Ectodermal cell (in vitro differentiated cells): ENCODE results near the gene INO80C.

Experiments used
- H3K27ac ChIP-seq: 2 replicates; pipeline ENCODE4 v1.7.0; 2013; ENCODE audit warnings: mild to moderate bottlenecking, low read depth, low read length; ENCODE audit not compliant: insufficient read depth, poor library complexity, severe bottlenecking
- H3K27me3 ChIP-seq: 2 replicates; pipeline ENCODE4 v1.7.0; 2013; ENCODE audit warnings: mild to moderate bottlenecking, low read length; ENCODE audit not compliant: insufficient read depth, control insufficient read depth, poor library complexity, severe bottlenecking
- H3K36me3 ChIP-seq: one replicate; pipeline ENCODE4 v1.7.0; 2013; ENCODE audit warnings: low read length; ENCODE audit not compliant: control insufficient read depth, insufficient read depth
- H3K4me1 ChIP-seq: one replicate; pipeline ENCODE4 v1.7.0; 2013; ENCODE audit warnings: low read length; ENCODE audit not compliant: control insufficient read depth, insufficient read depth
- H3K4me3 ChIP-seq: 2 replicates; pipeline ENCODE4 v1.7.0; 2013; ENCODE audit warnings: low read depth, low read length, control low read depth; ENCODE audit not compliant: insufficient read depth
- H3K9me3 ChIP-seq: 2 replicates; pipeline ENCODE4 v1.7.0; 2013; ENCODE audit warnings: mild to moderate bottlenecking, low read length, moderate library complexity; ENCODE audit not compliant: control insufficient read depth
- WGBS, 2 experiments: methylation state at CpG; one replicate each; pipeline ENCODE4 v1.1.7; 2013; ENCODE audit warnings: missing lambda C conversion rate in 2 of 2; 5-methylcytosine and 5-hydroxymethylcytosine counted together

The INO80C gene

GRCh38 chr18:35522130-35522959 lies 24.6 kb upstream of the INO80C start:
- no peak overlapping the region for H3K4me3 ChIP-seq
- WGBS, 2 experiments = 93 to 98% methylated on average over 2 of the region's 2 CpGs
- H3K4me1 ChIP-seq = peaks cover 8% of the 10 kb centered on the region
- no peaks in the 10 kb centered on the region for H3K27me3 ChIP-seq
- H3K36me3 ChIP-seq = no peaks in the 10 kb centered on the region
- H3K9me3 ChIP-seq = no peaks in the 10 kb centered on the region
- no peak overlapping the region for H3K27ac ChIP-seq

GRCh38 chr18:35521133-35521532 lies 23.4 kb upstream of the INO80C start:
- WGBS, 2 experiments = 93 to 95% methylated on average over 5 of the region's 5 CpGs
- Histone ChIP-seq H3K4me1 (peaks cover 7% of the 10 kb centered on the region), H3K27me3 (no peaks in the 10 kb centered on the region)

DNA sequence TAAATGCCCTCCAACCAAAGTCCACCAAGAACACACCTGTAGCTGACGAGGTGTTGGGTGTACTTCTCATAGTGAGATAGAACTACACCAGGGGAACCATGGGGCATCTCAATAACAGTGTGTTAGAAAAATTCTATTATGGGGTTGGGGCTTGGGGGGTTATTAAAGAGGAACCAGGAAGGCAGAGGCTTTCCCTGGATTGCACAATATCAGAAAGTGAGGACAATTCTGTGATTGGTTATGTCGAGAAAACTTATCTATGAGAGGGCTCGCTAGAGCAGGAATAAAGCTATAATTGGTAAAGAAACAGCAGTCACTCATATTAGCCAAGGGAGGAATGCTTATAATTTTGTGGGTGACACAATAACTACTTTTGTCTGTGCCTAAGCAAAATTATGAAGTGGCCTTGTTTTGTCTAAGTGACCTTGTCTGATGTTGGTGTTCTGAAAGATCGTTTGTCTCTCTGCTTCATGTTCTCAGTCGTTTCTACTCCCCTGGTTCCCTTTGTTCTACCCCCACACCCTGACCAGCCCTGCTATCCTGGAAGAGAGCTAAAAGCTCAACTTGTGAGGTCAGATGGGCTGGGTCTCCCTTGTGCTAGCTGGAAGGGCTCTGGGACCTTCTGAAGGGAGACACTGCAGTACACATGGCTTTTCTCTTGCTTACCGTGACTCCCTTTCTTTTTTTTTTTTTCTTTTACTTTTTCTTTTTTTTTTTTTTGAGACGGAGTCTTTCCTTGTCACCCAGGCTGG lies 21.6 kb upstream of the INO80C start:
- no peaks in the 10 kb centered on the region for H3K27me3 ChIP-seq
- no peaks in the 10 kb centered on the region for H3K9me3 ChIP-seq
- peaks cover 14% of the 10 kb centered on the region for H3K4me1 ChIP-seq
- no peak overlapping the region for H3K27ac ChIP-seq
- no peaks in the 10 kb centered on the region for H3K36me3 ChIP-seq
- H3K4me3 ChIP-seq = no peak overlapping the region
- WGBS, 2 experiments = 85 to 86% methylated on average over 7 of the region's 7 CpGs

More at GRCh38 chr18:35521133-35521532, 23.4 kb upstream of the INO80C start:
- Histone ChIP-seq H3K36me3 (no peaks in the 10 kb centered on the region), H3K4me3 (no peak overlapping the region), H3K9me3 (no peaks in the 10 kb centered on the region), H3K27ac (no peak overlapping the region)

GRCh38 chr18:35517715-35518114 lies 20.0 kb upstream of the INO80C start:
- Histone ChIP-seq H3K4me1 (peaks cover 15% of the 10 kb centered on the region), H3K4me3 (no peak overlapping the region), H3K27me3 (no peaks in the 10 kb centered on the region), H3K36me3 (no peaks in the 10 kb centered on the region), H3K9me3 (no peaks in the 10 kb centered on the region), H3K27ac (no peak overlapping the region)
- 85 to 95% methylated on average over 2 of the region's 2 CpGs for WGBS, 2 experiments

- Histone ChIP-seq H3K36me3 (no peaks in the 10 kb centered on the region), H3K4me1 (peaks cover 15% of the 10 kb centered on the region), H3K9me3 (no peaks in the 10 kb centered on the region), H3K27me3 (no peaks in the 10 kb centered on the region), H3K4me3 (no peak overlapping the region), H3K27ac (no peak overlapping the region)
- WGBS, 2 experiments = 87 to 100% methylated on average over 2 to 3 of the region's 3 CpGs
Observed at GRCh38 chr18:35516789-35517188, 19.0 kb upstream of the INO80C start.

DNA sequence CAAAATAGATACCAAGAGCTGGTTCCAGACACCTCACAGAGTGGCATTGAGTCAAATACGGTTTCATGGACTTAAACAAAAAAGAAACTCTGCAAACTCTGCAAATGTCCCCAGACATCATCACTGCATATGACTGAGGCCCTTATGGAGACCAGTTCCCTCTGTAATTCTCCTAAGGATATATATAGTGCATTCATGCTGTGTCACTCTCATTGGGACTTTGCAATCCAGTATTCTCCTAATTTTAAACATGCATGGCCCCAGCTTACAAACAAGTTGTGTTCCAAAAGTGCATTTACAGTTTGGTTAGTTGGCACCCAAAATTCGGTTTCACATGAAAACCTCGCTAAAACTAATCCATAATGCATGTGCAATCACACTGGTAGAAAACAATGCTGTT lies 18.6 kb upstream of the INO80C start:
- 86 to 91% methylated on average over 3 of the region's 3 CpGs for WGBS, 2 experiments
- Histone ChIP-seq H3K4me3 (no peak overlapping the region), H3K4me1 (peaks cover 15% of the 10 kb centered on the region), H3K9me3 (no peaks in the 10 kb centered on the region), H3K27ac (no peak overlapping the region), H3K36me3 (no peaks in the 10 kb centered on the region), H3K27me3 (no peaks in the 10 kb centered on the region)

- Histone ChIP-seq H3K36me3 (no peaks in the 10 kb centered on the region), H3K27ac (no peak overlapping the region), H3K4me3 (no peak overlapping the region), H3K27me3 (no peaks in the 10 kb centered on the region), H3K4me1 (peaks cover 15% of the 10 kb centered on the region), H3K9me3 (no peaks in the 10 kb centered on the region)
- WGBS, 2 experiments = 60 to 67% methylated on average over 5 to 6 of the region's 6 CpGs
Observed at GRCh38 chr18:35515460-35516130, 17.8 kb upstream of the INO80C start.

DNA sequence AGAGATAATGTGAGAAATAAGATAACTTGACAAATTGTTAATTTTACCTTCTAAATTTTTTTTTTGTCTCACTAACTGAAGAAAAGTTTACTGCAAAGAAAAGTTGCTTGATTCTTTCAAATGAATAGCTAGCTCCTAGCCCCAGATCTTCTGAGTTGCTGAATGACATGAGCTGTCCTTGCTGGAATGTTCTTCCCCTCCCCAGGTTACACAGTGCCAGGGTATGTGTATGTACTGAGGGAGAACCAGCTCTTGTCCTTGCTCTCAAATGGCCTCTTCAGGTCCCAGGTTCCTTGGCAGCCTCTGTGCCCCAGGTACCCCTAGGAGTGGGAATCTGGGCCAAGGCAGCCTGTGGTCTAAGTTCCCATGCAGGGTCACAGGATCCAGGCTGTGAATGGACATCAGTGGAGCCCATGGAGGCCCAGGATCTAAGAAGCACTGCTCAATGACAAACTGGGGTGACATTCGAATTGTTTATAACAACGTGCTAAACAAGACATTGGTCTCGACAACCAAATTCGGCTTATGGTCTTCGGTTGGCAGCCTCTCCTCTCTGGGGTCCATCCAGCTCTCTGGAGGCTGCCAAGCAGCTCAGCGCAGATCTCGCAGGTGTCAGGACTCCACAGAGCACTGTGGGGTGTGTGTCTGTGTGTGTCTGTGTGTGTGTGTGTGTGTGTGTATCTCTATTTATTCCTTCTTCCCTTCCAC lies 17.1 kb upstream of the INO80C start:
- no peak overlapping the region for H3K27ac ChIP-seq
- no peaks in the 10 kb centered on the region for H3K9me3 ChIP-seq
- H3K27me3 ChIP-seq = no peaks in the 10 kb centered on the region
- WGBS, 2 experiments = 90 to 95% methylated on average over 7 of the region's 7 CpGs
- H3K36me3 ChIP-seq = no peaks in the 10 kb centered on the region
- H3K4me1 ChIP-seq = peaks cover 21% of the 10 kb centered on the region
- no peak overlapping the region for H3K4me3 ChIP-seq

GRCh38 chr18:35514283-35514682 lies 16.5 kb upstream of the INO80C start:
- Histone ChIP-seq H3K9me3 (no peaks in the 10 kb centered on the region), H3K27ac (no peak overlapping the region), H3K4me3 (no peak overlapping the region), H3K4me1 (peaks cover 26% of the 10 kb centered on the region), H3K36me3 (no peaks in the 10 kb centered on the region), H3K27me3 (no peaks in the 10 kb centered on the region)
- WGBS, 2 experiments = 96 to 98% methylated on average over 2 of the region's 2 CpGs
